Mesodermal cell (in vitro differentiated cells): ENCODE measurements around the gene SCAMP3.

Experiments used
- H3K27ac ChIP-seq: 2 replicates; pipeline ENCODE4 v1.7.0; 2013; ENCODE audit warnings: mild to moderate bottlenecking, low read depth, low read length, moderate library complexity; ENCODE audit not compliant: severe bottlenecking
- H3K36me3 ChIP-seq: 2 replicates; pipeline ENCODE4 v1.7.1; 2013; ENCODE audit warnings: mild to moderate bottlenecking, low read length, moderate library complexity; ENCODE audit not compliant: control insufficient read depth, insufficient read depth
- H3K4me1 ChIP-seq: one replicate; pipeline ENCODE4 v1.7.1; 2013; ENCODE audit warnings: mild to moderate bottlenecking, low read length; ENCODE audit not compliant: insufficient read depth, control insufficient read depth, poor library complexity, severe bottlenecking
- H3K4me3 ChIP-seq: 2 replicates; pipeline ENCODE4 v1.7.0; 2013; ENCODE audit warnings: low read length, control low read depth, mild to moderate bottlenecking; ENCODE audit not compliant: insufficient read depth, poor library complexity, severe bottlenecking; ENCODE audit errors: extremely low read depth
- H3K9me3 ChIP-seq: 2 replicates; pipeline ENCODE4 v1.7.1; 2013; ENCODE audit warnings: mild to moderate bottlenecking, low read length, moderate library complexity; ENCODE audit not compliant: control insufficient read depth
- WGBS, 2 experiments: methylation state at CpG; one replicate each; pipeline ENCODE4 v1.1.5; 2013; ENCODE audit warnings: missing lambda C conversion rate in 2 of 2; ENCODE audit not compliant: insufficient coverage in 2 of 2; 5-methylcytosine and 5-hydroxymethylcytosine counted together

The SCAMP3 gene

DNA sequence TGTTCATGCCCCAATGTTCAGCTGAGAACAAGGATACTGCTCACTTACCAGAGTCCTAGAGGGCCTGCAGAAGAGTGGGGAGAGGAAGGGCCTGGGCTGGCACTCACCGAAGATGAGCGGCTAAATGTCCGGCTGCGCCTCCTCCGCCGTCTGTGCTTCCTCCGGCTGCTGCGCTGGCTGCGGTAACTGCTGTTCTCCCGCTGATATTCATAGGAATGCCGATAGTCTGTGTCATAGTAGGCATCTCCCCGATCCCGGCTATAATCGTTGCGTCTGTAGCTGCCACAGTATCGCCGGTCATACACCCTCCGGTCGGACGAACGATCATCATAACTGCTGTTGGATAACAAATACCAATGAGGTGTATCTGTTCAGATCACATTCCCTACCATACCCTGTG, 7.2 kb upstream of the SCAMP3 start:
- Histone ChIP-seq H3K4me3 (no peak overlapping the region), H3K4me1 (peaks cover 10% of the 10 kb centered on the region), H3K36me3 (peaks cover 80% of the 10 kb centered on the region), H3K9me3 (no peaks in the 10 kb centered on the region), H3K27ac (no peak overlapping the region)
- WGBS, 2 experiments = 98% methylated on average over 18 to 21 of the region's 21 CpGs

DNA sequence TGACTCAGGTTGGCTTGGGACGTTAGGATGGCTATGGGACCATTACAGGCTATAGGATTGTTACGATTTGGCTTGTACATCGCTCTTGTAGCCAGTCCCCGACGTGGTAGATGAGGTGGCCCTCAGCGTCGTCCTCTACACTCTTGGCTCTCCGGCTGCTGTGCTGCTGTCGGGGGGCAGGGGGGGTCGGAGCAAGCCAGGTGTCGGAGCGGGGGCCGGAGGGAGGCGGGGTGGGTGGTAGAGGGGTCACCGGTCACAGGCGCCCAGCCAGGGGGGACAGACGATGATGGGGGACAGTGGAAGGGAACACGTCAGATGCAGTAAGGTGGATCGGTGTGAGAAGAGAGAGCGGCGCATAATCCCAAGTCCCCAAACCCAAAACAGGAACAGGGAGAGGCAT, 6.5 kb upstream of the SCAMP3 start:
- H3K4me3 ChIP-seq = no peak overlapping the region
- 95 to 100% methylated on average over 5 to 15 of the region's 21 CpGs for WGBS, 2 experiments
- H3K9me3 ChIP-seq = no peaks in the 10 kb centered on the region
- H3K4me1 ChIP-seq = peaks cover 10% of the 10 kb centered on the region
- H3K36me3 ChIP-seq = peaks cover 87% of the 10 kb centered on the region
- H3K27ac ChIP-seq = no peak overlapping the region

DNA sequence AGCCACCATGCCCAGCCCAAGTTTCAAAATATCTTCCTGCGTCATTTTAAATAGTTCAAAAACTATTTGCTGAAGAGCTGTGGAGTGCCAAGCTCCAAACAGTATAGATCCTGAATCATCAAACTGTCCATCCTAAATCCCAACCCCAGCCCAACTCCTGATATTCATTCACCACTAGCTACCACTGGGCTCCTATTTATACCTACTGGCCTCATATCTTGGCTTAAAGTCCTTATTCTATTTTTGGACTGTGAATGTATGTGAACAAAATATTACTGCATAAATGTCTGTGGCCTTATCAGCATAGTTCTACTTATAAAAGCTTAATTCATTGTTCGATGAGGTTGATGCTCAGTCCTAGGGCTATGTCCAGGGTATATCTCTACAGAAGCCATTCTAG, 5.2 kb upstream of the SCAMP3 start:
- WGBS, 2 experiments = 100% methylated on average over 1 of the region's 2 CpGs; no CpG with 5 or more reads in 1 of the 2 experiments
- Histone ChIP-seq H3K9me3 (no peaks in the 10 kb centered on the region), H3K4me3 (no peak overlapping the region), H3K27ac (no peak overlapping the region), H3K36me3 (peaks cover 98% of the 10 kb centered on the region), H3K4me1 (peaks cover 11% of the 10 kb centered on the region)

DNA sequence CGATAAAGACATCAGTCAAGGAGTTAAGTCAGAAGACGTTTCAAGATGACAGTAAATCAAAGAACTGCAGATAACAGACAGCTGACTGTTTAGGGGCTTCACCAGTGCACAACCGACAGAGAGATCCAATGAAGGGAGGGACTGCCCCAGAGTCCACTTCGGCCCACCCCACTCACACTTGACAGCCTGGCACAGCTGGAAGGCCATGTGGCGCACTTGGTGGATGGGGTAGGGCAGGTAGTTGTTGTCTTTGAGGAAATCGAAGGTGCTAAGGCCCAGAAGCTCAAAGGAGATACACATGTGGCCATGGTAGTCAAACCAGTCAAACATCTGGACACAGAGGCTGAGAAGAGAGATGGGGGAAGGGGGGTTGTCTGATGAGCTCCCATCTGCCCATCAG, 4.4 kb upstream of the SCAMP3 start:
- no peak overlapping the region for H3K27ac ChIP-seq
- H3K36me3 ChIP-seq = peaks cover 91% of the 10 kb centered on the region
- no peak overlapping the region for H3K4me3 ChIP-seq
- no peaks in the 10 kb centered on the region for H3K9me3 ChIP-seq
- WGBS, 2 experiments = 98 to 100% methylated on average over 2 to 5 of the region's 6 CpGs
- peaks cover 4% of the 10 kb centered on the region for H3K4me1 ChIP-seq

DNA sequence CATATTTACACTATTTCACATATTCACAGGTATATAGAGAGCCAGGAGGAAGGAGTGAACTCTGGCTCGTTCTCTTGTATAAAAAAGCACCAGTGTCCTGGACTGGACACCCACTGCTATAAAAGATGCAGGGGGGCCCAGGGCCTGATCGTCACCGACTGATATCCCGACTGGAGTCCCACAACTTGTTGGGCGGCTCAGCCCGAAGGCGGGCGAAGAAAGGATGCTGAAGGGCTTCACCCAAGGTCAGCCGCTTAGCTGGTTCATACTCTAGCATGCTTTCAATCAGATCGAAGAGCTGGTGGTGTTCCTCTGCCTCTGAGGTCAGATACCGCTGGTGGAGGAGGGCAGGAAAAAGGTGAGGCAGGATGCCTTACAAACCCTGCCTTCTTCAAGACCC, 907 bp upstream of the SCAMP3 start:
- Histone ChIP-seq H3K4me3 (no peak overlapping the region), H3K4me1 (peaks cover 8% of the 10 kb centered on the region), H3K36me3 (peaks cover 79% of the 10 kb centered on the region), H3K9me3 (no peaks in the 10 kb centered on the region), H3K27ac (no peak overlapping the region)
- 91 to 94% methylated on average over 8 to 10 of the region's 11 CpGs for WGBS, 2 experiments

DNA sequence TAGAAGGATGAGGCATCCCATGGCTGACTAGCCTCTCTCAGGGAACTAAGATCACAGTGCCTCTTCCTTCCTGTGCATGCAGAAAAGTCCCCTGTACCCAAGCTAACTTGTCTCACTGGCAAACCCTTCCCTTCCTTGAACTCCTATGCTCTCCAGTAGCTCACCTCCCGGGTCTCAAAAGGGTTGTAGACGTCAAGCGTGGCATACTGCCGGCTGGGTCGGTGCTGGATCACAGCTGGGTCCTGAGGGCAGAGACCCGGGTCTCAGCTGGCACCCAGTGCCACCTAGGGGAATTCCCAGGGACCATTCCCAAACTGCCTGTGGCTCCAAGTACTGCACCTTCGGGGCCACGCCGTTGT, 688 bp downstream of the SCAMP3 start:
- Histone ChIP-seq H3K4me3 (peak overlapping the region; percentile 81), H3K9me3 (no peaks in the 10 kb centered on the region), H3K4me1 (peaks cover 9% of the 10 kb centered on the region), H3K36me3 (peaks cover 75% of the 10 kb centered on the region), H3K27ac (peak overlapping the region; percentile 81)
- 1 to 6% methylated on average over 9 of the region's 9 CpGs for WGBS, 2 experiments

DNA sequence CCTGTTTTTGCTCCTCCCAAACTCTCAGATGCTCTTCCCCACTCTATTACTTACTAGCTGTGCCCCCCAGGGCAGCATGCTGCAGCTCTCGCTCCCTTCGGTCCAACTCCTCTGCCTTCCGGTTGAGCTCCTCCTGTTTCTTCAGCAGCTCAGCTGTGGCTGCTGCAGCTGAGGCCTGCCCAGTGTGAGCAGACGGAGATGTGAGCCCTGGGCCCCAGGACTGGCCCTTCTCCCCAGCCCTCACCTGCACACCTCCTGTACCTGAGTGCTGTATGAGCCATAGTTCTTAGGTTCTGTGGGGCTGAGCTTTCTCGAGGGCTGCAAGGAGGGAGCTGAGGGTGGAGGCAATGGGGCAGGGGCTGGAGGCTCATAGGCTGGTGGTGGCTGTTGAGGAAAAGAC, 1.9 kb downstream of the SCAMP3 start:
- peak overlapping the region; percentile 1 for H3K4me3 ChIP-seq
- WGBS, 2 experiments = 90 to 100% methylated on average over 2 to 3 of the region's 5 CpGs
- peaks cover 65% of the 10 kb centered on the region for H3K36me3 ChIP-seq
- H3K4me1 ChIP-seq = peaks cover 15% of the 10 kb centered on the region
- no peaks in the 10 kb centered on the region for H3K9me3 ChIP-seq
- no peak overlapping the region for H3K27ac ChIP-seq

DNA sequence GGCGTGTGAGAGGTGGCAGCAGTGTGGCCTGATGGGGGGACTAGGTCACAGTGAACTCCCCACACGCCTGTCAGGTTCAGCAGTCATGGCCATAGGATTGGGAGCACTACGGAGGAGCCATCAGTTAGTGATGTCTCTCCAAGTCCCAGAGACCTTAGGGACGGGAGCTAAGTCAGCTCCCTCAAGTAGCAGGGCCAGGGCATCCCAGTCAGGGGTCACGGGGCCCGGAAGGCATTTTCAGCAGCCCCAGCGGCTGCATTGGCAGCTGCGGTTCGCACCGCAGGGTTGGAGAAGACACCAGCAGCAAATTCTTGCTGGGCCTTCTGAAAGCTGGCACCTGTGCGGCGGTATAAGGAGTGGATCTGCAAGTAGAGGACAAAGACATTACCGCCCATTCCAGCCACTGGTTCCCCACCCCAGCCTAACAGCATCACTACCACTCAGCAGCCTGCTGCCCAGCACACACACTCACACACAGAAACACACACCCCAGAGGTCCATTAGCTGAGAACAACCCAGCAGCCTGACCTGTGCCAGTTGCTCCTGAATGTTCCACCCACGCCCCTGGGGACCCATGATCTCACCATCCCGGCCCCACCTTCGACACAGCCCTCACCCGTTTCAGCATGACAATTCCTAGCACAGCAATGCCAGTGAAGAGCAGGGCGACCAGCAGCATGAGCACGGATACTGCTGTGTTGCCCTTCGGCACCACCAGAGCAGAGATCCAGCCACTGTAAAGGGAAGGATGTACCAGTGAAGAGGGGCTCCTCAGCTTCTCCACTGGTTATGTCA, 5.9 kb downstream of the SCAMP3 start:
- Histone ChIP-seq H3K27ac (no peak overlapping the region), H3K36me3 (peaks cover 47% of the 10 kb centered on the region), H3K9me3 (no peaks in the 10 kb centered on the region), H3K4me1 (peaks cover 28% of the 10 kb centered on the region), H3K4me3 (peak overlapping the region; percentile 65)
- 92 to 96% methylated on average over 19 to 20 of the region's 20 CpGs for WGBS, 2 experiments

DNA sequence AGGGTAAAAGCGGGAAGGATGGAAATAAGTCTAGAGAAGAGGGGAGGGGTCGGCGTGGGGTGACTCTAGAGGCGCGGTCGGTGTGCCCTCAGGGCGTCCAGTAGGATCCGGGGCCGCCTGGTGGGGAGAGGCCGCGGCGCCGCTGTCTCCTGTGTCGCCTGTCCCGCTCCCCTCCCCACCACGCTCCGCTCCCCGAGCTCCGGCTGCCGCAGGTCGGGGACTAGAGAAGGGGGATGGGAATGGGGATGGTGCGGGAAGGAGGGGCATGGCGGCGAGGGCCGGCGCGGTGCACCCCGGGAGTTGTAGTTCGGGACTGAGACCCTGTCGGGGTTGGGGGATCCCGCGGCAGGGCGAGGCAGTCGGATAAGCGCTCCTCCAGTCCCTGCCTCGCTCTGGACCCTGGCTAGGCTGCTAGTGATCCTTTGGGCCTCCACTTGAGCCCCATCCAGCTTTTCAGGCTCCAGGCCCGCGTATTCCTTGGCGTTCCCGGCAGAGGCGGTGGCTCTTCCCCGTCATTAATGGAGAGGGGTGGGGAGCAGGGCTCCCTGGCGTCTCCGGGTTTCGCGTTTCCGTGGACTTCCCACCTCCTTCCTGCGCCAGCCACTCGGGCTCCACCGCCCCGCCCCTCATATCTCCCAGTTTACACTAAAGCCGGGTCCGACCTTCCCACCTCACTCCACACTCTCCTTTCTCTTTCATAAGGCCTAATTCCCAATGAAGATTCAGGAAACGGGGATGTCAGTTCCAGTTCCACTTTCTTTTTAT, 6.7 kb downstream of the SCAMP3 start, which contains the start of gene ENTREP3:
Gene ENTREP3, minus strand, starts transcription at position 241 of the 765 bp plus-strand sequence. CDS start 606 bp downstream, outside the sequence.
- WGBS, 2 experiments = 4% methylated on average over 30 to 43 of the region's 54 CpGs
- no peak within 1 kb of the TSS for H3K27ac ChIP-seq
- H3K9me3 ChIP-seq = no peaks in the 10 kb centered on the region
- H3K4me1 ChIP-seq = peaks cover 34% of the 10 kb centered on the region
- peak within 1 kb of the TSS; percentile 65 for H3K4me3 ChIP-seq
- H3K36me3 ChIP-seq = peaks cover 49% of the 10 kb centered on the region

DNA sequence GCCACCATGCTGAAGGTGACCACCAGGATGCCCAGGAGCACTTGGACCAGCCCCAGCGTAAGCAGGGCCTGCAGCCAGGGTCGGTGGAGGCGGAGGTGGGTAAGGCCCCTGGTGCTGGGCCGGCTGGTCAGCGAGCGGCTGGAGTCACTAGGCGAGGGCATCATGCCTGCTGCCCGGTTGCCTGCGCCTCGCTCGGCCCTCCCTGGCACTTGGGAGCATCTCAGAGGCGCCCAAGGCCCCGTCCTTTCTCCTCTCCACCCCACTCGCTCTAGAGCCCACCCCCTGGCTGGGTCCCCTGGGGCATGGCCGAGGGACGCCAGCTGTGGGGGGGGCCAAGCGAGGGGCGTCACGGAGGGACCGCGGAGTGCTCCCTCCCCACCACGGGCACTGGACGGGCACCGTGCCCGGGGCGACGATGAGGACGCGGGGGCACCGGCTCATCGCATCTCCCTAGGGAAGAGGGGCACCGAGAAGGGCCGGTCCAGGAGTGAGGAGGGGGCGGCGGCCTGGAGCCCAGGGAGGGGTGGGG, 7.4 kb downstream of the SCAMP3 start:
- H3K27ac ChIP-seq = no peak overlapping the region
- WGBS, 2 experiments = 18% methylated on average over 9 to 29 of the region's 35 CpGs

More for the DNA sequence above, 7.4 kb downstream of the SCAMP3 start:
- Histone ChIP-seq H3K4me3 (peak overlapping the region; percentile 65), H3K9me3 (no peaks in the 10 kb centered on the region), H3K4me1 (peaks cover 35% of the 10 kb centered on the region), H3K36me3 (peaks cover 50% of the 10 kb centered on the region)
